Activated T-helper 17 cell treated with anti-CD3 and anti-CD28 coated beads, Interleukin-2, amount 50 U/mL, for 72 hours (primary cell): ENCODE measurements around the gene WDR70. TPM values are rescaled to one million over a fixed set of nuclear protein-coding genes. Genes with fewer than 3 reads are reported as not detected.
"Not testable (repeated sequence)": the region's sequence is repeated elsewhere in the genome, so short reads cannot be mapped to it uniquely, and the experiment has no call there.

Experiments
- ATAC-seq: fragments of 150-1000 bp; cut with Tn5 transposase; replicated peaks from 2 replicates; pipeline ENCODE4 v1.10.0; 2021; ENCODE audit warnings: mild to moderate bottlenecking, moderate library complexity
- H3K27ac Mint-ChIP-seq: one replicate; pipeline ENCODE4 v1.8.0; 2022; ENCODE audit warnings: mixed read lengths
- H3K27me3 Mint-ChIP-seq: one replicate; pipeline ENCODE4 v1.8.0; 2022; ENCODE audit warnings: mixed read lengths
- H3K36me3 Mint-ChIP-seq: one replicate; pipeline ENCODE4 v1.8.0; 2022; ENCODE audit warnings: low read depth, mild to moderate bottlenecking, mixed read lengths
- H3K4me1 Mint-ChIP-seq: one replicate; pipeline ENCODE4 v1.8.0; 2022; ENCODE audit warnings: mixed read lengths
- H3K4me3 Mint-ChIP-seq: one replicate; pipeline ENCODE4 v1.8.0; 2022; ENCODE audit warnings: mild to moderate bottlenecking, mixed read lengths
- H3K9me3 Mint-ChIP-seq: one replicate; pipeline ENCODE4 v1.8.0; 2022; ENCODE audit warnings: mixed read lengths
- total RNA-seq, 2 donors: library from RNA; stranded (reverse); gene quantifications; one replicate each; pipeline ENCODE4 v1.2.3, GENCODE V29; 2022

The WDR70 gene
- total RNA-seq, 2 donors from 2014 or later, result 20.2 to 39.4 TPM

DNA sequence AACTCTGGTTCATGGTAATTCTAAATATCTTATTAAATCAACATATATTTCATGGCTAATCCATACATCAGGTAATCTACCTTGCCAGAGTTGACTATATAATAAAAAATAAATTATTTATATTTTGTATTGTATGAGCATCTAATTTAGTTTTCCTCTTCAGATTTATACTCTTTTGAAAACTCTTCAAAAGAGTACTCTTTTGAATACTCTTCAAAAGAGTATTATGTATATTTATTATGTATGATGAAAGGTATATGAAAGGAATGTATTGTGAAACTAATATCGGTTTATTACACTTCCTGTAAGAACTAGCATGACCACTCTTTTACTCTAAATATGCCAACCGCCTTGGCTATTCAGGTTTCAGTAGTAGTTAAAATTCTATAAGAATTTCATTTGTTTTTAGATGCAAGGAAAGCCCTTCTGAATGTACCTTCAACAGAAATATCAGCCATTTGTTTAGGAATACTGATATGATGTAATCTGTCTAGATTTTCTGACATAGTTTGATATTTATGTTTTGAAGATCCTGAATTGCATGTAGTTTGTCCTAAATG, 178.7 kb downstream of the WDR70 start:
- Mint-ChIP-seq H3K4me3 (no peak overlapping the region), H3K9me3 (no peaks in the 10 kb centered on the region), H3K27me3 (no peaks in the 10 kb centered on the region), H3K27ac (no peak overlapping the region), H3K4me1 (no peaks in the 10 kb centered on the region), H3K36me3 (no peaks in the 10 kb centered on the region)
- ATAC-seq, result no peak

DNA sequence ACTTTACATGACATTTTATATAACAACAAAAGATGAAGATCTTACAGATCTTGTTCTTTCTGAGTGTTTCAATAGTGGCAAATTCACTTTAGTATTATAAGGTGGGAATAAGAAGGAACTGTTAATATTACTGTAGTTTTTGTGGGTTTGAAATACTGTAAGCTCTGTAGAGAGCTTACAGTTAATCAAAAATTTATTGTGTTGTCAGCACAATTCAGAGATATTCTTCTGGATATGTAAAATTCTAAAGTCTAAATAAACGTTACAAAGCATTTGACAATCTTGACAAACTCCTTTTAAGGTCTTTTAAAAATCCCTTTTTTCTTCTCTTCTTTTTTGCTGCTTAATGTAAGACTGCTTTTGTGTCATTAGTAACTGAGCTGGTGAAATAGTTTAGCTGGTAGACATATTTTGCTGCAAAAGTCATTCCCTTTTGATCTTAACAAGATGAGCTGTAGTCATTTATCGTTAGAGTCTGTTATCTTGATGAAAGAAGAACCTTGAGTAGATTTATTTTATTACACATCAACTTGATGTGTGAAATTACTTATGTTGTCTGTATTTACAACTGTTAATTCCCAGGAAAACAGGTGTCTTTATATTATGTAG, 186.0 kb downstream of the WDR70 start:
- Mint-ChIP-seq H3K4me1 (no peaks in the 10 kb centered on the region), H3K4me3 (no peak overlapping the region), H3K36me3 (no peaks in the 10 kb centered on the region), H3K27ac (no peak overlapping the region), H3K9me3 (no peaks in the 10 kb centered on the region), H3K27me3 (no peaks in the 10 kb centered on the region)
- no peak for ATAC-seq

DNA sequence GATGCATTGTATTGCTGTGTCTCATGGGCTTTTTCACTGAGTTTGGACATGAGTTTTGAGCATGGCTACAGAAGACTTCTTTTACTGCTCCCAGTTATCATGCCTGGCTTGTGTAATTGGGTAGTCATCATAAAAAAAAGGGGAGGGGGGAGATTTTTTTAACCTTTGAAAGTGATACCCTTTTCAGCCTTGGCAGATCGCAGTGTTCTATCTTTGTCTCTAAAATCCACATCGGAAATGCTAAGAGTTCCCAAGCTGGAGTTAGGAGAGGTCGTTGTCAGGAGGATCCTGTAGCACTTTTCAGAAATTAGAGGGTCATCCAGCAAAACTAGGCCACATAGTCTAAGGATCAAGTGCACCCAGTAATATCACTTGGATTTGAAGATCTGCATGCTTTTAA, 188.4 kb downstream of the WDR70 start:
- Mint-ChIP-seq H3K9me3 (no peaks in the 10 kb centered on the region), H3K27me3 (no peaks in the 10 kb centered on the region), H3K36me3 (peaks cover 8% of the 10 kb centered on the region), H3K27ac (no peak overlapping the region), H3K4me3 (no peak overlapping the region), H3K4me1 (no peaks in the 10 kb centered on the region)
- ATAC-seq, result no peak

DNA sequence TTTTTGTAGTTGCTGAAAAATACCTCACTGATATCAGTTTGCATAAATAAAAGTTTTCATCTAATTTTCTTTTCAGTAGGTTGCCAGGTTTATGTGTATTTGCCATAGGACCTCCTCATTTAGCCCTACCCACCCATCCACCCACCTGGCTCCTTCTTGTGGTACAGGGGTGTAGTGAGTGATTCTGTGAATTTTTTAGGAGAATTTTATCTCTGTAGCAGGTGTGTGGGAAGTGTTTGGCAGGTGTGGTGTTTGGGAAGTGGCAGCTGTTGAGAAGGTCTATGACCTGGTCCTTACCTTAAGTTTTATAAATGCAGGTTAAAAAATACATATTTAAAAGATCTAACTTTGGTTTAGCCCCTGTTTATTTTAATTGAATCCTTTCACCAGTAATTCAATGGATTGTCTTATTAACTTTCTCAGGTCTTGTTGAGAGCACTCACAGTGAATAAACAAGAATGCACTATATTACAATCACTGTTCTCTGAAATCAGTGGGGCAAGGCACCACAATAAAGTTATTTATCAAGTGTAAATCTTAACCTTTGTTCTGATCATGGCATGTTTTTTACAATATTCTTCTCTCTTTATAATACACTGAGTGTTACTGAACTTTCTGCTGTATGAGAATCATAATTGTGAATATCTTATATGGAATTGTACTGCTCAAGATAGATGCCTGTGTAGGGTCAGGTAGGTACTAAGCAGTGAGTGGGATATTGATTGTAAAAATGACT, 189.1 kb downstream of the WDR70 start:
- no peaks in the 10 kb centered on the region for H3K27me3 Mint-ChIP-seq
- no peak for ATAC-seq

DNA sequence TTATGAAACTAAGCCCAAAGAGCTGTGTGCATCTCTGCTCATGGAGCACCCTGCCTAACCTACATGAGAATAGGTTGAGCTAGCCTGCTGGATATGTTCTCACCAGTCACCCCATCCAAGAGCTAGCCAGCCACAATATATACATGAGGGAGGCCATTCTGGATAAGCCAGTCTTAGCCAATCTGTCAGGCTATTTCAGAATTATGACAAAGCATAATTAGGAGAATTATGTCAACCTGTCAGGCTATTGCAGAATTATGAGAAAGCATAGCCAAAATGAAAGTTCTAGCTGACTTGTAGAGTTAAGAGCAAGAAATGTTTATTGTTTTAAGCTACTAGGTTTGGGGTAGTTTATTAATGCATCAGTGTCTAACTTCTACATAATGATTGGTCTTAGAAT, 189.8 kb downstream of the WDR70 start:
- no peak overlapping the region for H3K4me3 Mint-ChIP-seq
- no peak overlapping the region for H3K27ac Mint-ChIP-seq
- H3K36me3 Mint-ChIP-seq, result peaks cover 18% of the 10 kb centered on the region
- no peak for ATAC-seq
- no peaks in the 10 kb centered on the region for H3K27me3 Mint-ChIP-seq
- no peaks in the 10 kb centered on the region for H3K4me1 Mint-ChIP-seq
- H3K9me3 Mint-ChIP-seq, result no peaks in the 10 kb centered on the region

More for the DNA sequence above, 189.1 kb downstream of the WDR70 start:
- Mint-ChIP-seq H3K9me3 (no peaks in the 10 kb centered on the region), H3K27ac (no peak overlapping the region), H3K4me1 (no peaks in the 10 kb centered on the region), H3K4me3 (no peak overlapping the region), H3K36me3 (peaks cover 15% of the 10 kb centered on the region)

DNA sequence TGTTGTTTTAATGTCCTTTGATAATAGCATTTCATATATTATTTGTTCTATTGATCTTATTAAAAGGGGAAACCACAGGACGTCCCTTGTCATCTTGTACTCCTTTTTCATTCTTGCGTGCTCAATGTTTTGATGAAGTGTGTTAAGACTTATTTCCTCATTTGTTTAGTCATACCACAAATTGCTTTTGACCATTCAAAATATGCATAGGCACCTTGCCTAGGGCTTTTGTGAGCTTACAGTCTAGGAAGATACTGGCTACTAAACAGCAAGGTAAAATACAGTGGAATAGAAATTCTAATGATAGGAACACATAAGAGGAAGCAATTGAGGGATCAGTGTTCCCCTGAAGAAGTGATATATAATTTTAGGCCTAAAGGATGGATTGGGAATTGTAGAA, 190.3 kb downstream of the WDR70 start:
- Mint-ChIP-seq H3K9me3 (no peaks in the 10 kb centered on the region), H3K4me3 (no peak overlapping the region), H3K27ac (no peak overlapping the region), H3K36me3 (peaks cover 18% of the 10 kb centered on the region), H3K4me1 (no peaks in the 10 kb centered on the region), H3K27me3 (no peaks in the 10 kb centered on the region)
- ATAC-seq, result no peak

DNA sequence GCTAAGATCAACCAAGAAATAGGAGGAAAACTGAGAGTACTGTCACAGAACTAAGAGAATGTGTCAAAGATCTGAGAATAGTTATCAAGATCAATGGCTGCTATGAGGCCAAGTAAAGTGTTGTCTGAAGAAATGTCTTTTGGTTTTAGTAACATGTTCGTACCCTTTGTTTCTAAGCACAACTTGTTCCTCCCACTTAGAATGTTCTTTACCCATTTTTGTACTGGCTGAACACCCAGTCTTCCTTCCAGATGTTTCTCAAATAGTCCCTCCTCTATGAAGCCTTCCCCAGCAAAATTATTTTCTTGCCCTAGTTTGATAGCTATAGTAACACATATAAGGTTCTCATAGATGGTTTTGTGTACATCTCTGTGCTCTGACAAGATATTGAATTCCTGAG, 191.5 kb downstream of the WDR70 start:
- peaks cover 18% of the 10 kb centered on the region for H3K36me3 Mint-ChIP-seq

DNA sequence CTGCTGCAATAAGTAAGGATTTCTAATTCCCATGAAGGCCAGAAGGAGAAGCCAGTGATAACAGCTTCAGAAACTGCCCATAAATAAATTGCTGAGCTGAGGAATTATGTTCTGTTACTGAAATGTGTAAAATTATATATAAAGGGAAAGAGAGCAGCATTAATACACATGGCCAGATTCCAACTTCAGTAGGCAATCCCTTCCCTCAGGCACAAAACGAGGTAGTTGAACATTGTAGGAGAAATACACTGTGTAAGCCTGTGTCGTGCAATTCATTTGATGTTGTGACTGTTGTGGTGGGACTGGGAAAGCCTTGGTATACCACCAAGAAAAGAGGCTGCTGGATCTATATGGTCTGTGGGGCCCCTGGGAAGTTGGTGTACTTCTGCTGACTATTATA, 192.9 kb downstream of the WDR70 start:
- Mint-ChIP-seq H3K27ac (no peak overlapping the region), H3K27me3 (no peaks in the 10 kb centered on the region), H3K9me3 (no peaks in the 10 kb centered on the region), H3K4me1 (no peaks in the 10 kb centered on the region), H3K4me3 (no peak overlapping the region), H3K36me3 (peaks cover 18% of the 10 kb centered on the region)
- no peak for ATAC-seq

More for the DNA sequence above, 191.5 kb downstream of the WDR70 start:
- Mint-ChIP-seq H3K4me1 (no peaks in the 10 kb centered on the region), H3K9me3 (no peaks in the 10 kb centered on the region), H3K4me3 (no peak overlapping the region), H3K27me3 (no peaks in the 10 kb centered on the region), H3K27ac (no peak overlapping the region)
- no peak for ATAC-seq

DNA sequence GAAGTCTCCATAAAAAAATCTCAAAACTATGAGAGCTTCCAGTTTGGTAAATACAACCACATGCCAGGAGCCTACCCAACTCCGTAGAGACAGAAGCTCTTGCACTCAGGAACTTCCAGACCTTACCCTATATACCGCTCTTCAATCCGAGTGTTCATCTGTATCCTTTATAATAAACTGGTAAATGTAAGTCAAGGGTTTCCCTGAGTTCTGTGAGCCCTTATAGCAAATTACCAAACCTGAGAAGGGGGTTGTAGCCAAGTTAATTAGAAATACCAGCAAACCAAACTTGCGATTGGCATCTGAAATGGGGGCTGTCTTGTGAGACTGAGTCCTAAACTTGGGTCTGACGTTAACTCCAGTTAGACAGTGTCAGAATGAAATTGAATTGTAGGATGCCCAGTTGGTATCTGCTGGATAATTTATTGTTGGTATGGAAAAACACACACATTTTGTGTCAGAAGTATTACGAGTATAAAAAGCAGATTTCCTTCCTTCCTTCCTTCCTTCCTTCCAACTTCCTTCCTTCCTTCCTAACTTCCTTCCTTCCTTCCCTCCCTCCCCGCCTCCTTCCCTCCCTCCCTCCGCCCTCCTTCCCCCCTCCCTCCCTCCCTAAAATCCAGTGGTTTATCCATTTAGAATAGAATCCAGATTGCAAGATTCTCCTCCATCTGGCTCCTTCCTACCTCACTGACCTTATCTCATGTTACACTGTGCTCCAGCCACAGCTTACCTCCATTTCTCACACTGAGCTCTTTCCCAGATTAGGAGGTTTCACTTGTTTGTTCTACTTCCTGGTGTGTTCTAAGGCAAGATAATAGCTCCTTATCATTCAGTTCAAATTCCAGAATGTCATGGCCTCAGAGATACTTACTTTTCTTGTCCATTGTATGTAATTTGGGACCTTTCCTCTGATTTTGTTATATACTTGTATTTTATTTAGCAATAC, 196.7 kb downstream of the WDR70 start:
- no peak for ATAC-seq

DNA sequence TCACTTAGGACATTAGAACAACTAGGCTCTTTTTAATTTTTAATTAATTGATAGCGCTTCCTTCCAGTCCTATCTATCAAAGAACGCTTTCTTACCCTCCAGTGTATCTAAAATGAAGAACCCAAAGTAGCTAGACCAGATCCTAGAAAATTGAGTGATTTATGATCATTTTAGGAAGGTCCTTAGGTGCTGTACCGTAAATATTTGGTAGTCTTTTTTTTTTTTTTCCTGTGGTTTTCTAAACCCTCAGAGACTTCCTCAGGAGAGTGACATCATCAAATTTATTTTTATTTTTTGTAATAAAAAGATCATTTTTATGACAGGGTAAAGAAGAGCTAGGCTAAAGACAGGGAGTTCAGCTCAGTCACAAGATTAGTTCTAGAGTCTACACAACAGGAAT, 197.4 kb downstream of the WDR70 start:
- Mint-ChIP-seq H3K4me1 (no peaks in the 10 kb centered on the region), H3K27ac (no peak overlapping the region), H3K36me3 (peaks cover 18% of the 10 kb centered on the region), H3K4me3 (no peak overlapping the region), H3K9me3 (no peaks in the 10 kb centered on the region), H3K27me3 (no peaks in the 10 kb centered on the region)
- no peak for ATAC-seq

More for the DNA sequence above, 196.7 kb downstream of the WDR70 start:
- H3K27me3 Mint-ChIP-seq, result no peaks in the 10 kb centered on the region
- H3K36me3 Mint-ChIP-seq, result peaks cover 18% of the 10 kb centered on the region
- no peak overlapping the region for H3K4me3 Mint-ChIP-seq
- no peak overlapping the region for H3K27ac Mint-ChIP-seq
- no peaks in the 10 kb centered on the region for H3K9me3 Mint-ChIP-seq
- H3K4me1 Mint-ChIP-seq, result no peaks in the 10 kb centered on the region

DNA sequence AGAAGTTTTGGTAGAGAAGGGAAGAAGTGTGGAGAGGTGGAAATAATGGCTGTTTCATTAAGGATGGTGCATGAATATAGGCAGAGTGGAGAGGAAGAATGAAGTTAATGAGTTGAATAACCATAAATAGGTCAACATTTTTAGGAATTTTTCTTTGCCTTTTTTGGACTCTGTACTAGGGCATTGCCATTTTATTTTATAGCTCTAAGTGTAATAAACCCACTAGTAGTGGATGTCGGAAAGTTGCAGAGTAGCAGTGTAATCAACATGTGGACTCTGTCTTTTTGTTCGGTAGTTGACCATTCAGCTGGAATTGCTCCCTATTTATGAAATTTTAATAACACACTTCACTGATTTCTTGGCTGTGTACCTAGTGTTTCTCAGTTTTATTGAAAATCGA, 199.1 kb downstream of the WDR70 start:
- Mint-ChIP-seq H3K4me3 (no peak overlapping the region), H3K27me3 (no peaks in the 10 kb centered on the region), H3K4me1 (no peaks in the 10 kb centered on the region), H3K27ac (no peak overlapping the region), H3K36me3 (peaks cover 3% of the 10 kb centered on the region), H3K9me3 (no peaks in the 10 kb centered on the region)
- no peak for ATAC-seq

DNA sequence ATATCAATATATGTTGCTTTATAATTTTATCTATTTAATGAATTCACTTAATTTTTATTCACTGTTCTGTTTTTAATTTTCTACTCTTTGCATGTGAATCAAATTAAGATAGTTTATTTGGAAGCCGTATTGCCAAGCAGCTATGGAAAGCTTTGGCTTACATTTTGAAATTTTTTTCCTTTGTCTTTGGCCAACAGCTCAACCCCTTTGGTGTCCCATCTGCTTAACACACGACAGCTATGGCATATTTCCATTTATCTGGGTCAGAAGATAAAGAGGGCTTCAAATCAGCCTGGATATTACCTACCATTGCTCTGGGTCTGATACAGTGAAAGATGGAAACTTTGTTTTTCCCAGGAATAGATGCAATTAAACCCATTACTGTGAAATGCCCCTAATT, 201.0 kb downstream of the WDR70 start:
- no peaks in the 10 kb centered on the region for H3K4me1 Mint-ChIP-seq
- H3K27ac Mint-ChIP-seq, result no peak overlapping the region
- ATAC-seq, result no peak
- H3K4me3 Mint-ChIP-seq, result no peak overlapping the region
- no peaks in the 10 kb centered on the region for H3K9me3 Mint-ChIP-seq
- H3K36me3 Mint-ChIP-seq, result no peaks in the 10 kb centered on the region
- H3K27me3 Mint-ChIP-seq, result no peaks in the 10 kb centered on the region

DNA sequence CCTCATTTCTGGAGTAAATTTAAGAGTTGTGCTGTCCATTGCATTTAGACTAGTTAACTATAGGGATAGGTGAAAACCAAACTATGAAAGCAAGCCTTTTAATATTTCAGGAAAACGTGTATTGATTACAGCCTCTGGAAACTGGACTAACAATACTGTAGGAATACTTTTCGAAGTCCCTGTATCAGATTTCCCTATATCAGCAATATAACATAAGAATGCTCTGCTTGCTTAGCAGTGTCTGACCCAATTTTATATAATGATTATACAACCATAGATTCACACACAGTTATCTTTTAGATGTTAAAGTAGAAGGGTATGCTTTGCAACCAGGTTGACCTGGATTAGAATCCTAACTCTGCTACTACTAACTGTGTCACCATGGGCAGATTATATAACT, 203.1 kb downstream of the WDR70 start:
- Mint-ChIP-seq H3K36me3 (no peaks in the 10 kb centered on the region), H3K27me3 (no peaks in the 10 kb centered on the region), H3K9me3 (no peaks in the 10 kb centered on the region), H3K27ac (no peak overlapping the region), H3K4me1 (no peaks in the 10 kb centered on the region), H3K4me3 (no peak overlapping the region)
- no peak for ATAC-seq

DNA sequence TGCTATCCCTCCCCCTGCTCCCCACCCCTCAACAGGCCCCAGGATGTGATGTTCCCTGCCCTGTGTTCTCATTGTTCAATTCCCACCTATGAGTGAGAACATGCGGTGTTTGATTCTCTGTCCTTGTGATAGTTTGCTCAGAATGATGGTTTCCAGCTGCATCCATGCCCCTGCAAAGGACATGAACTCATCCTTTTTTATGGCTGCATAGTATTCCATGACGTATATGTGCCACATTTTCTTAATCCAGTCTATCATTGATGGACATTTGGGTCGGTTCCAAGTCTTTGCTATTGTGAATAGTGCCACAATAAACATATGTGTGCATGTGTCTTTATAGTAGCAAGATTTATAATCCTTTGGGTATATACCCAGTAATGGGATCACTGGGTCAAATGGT, 214.2 kb downstream of the WDR70 start:
- not testable (repeated sequence) for H3K4me1 Mint-ChIP-seq, H3K4me3 Mint-ChIP-seq, ATAC-seq, H3K27me3 Mint-ChIP-seq, H3K9me3 Mint-ChIP-seq, H3K27ac Mint-ChIP-seq
- peaks cover 14% of the 10 kb centered on the region for H3K36me3 Mint-ChIP-seq
